ENCODE measurements around the gene OR2V1. TPM values are rescaled to one million over a fixed set of nuclear protein-coding genes. Genes with fewer than 3 reads are reported as not detected.
"Not testable (repeated sequence)": the region's sequence is repeated elsewhere in the genome, so short reads cannot be mapped to it uniquely, and the experiment has no call there.

The OR2V1 gene
- total RNA-seq, 6 experiments from 2014 or later, result not detected

GRCh38 chr5:181173027-181173419 is 42.1 kb upstream of the OR2V1 start:
- intact Hi-C loops (cut with DNase I), result no loop called here
- 21% methylated on average over 11 of the region's 11 CpGs for WGBS (ENCODE audit: insufficient coverage, low coverage, low lambda C conversion rate, missing lambda C conversion rate)
- H3K36me3 ChIP-seq, result no peaks in the 10 kb centered on the region
- no peak overlapping the region for H3K4me3 ChIP-seq
- H3K27me3 ChIP-seq, result peaks cover 0 to 23% of the 10 kb centered on the region in 2 donors
- DNase-seq, result no peak
- no peaks in the 10 kb centered on the region for H3K4me1 ChIP-seq
- no peaks in the 10 kb centered on the region for H3K9me3 ChIP-seq
- no peak overlapping the region for H3K27ac ChIP-seq
- TF ChIP-seq CTCF (IDR thresholded peaks at IDR 0.05) (no peak), POLR2A (IDR thresholded peaks at IDR 0.05) (no peak)
- ATAC-seq, result peak in 3 of 4 donors; percentile 12 to 39 (median 29)

- ATAC-seq (no peak), DNase-seq (no peak)
- 40% methylated on average over 3 of the region's 3 CpGs for WGBS (ENCODE audit: insufficient coverage, low coverage, low lambda C conversion rate, missing lambda C conversion rate)
- Histone ChIP-seq H3K4me3 (no peak overlapping the region), H3K36me3 (no peaks in the 10 kb centered on the region), H3K4me1 (no peaks in the 10 kb centered on the region), H3K27ac (no peak overlapping the region), H3K9me3 (no peaks in the 10 kb centered on the region), H3K27me3 (peaks cover 0 to 23% of the 10 kb centered on the region in 2 donors)
- intact Hi-C loops (cut with DNase I), result no loop called here
- TF ChIP-seq CTCF (IDR thresholded peaks at IDR 0.05) (no peak), POLR2A (IDR thresholded peaks at IDR 0.05) (no peak)
Observed at GRCh38 chr5:181171782-181172181, 40.8 kb upstream of the OR2V1 start.

- H3K27ac ChIP-seq, result no peak overlapping the region
- H3K36me3 ChIP-seq, result no peaks in the 10 kb centered on the region
- DNase-seq (no peak), ATAC-seq (no peak)
- no peak for TF ChIP-seq POLR2A (IDR thresholded peaks at IDR 0.05)
- TF ChIP-seq CTCF (IDR thresholded peaks at IDR 0.05), result no peak
- no peaks in the 10 kb centered on the region for H3K9me3 ChIP-seq
- 59% methylated on average over 6 of the region's 6 CpGs for WGBS (ENCODE audit: insufficient coverage, low coverage, low lambda C conversion rate, missing lambda C conversion rate)
- no peaks in the 10 kb centered on the region for H3K4me1 ChIP-seq
- H3K4me3 ChIP-seq, result no peak overlapping the region
- intact Hi-C loops (cut with DNase I), result no loop called here
- H3K27me3 ChIP-seq, result peaks cover 0 to 23% of the 10 kb centered on the region in 2 donors
Observed at GRCh38 chr5:181170996-181171395, 40.0 kb upstream of the OR2V1 start.

- H3K27me3 ChIP-seq, result peaks cover 0 to 23% of the 10 kb centered on the region in 2 donors
- TF ChIP-seq CTCF (IDR thresholded peaks at IDR 0.05) (no peak), POLR2A (IDR thresholded peaks at IDR 0.05) (no peak)
Observed at GRCh38 chr5:181170237-181170825, 39.4 kb upstream of the OR2V1 start.

GRCh38 chr5:181169459-181170236 is 38.7 kb upstream of the OR2V1 start:
- peak; percentile 26 to 52 (median 42) for ATAC-seq
- H3K4me1 ChIP-seq; intact Hi-C loops (cut with DNase I); H3K4me3 ChIP-seq; DNase-seq; H3K9me3 ChIP-seq; H3K36me3 ChIP-seq; H3K27ac ChIP-seq: not testable (repeated sequence)
- WGBS (ENCODE audit: insufficient coverage, low coverage, low lambda C conversion rate, missing lambda C conversion rate), result 5% methylated on average over 26 of the region's 50 CpGs
- peaks cover 0 to 23% of the 10 kb centered on the region in 2 donors for H3K27me3 ChIP-seq

More at GRCh38 chr5:181170237-181170825, 39.4 kb upstream of the OR2V1 start:
- intact Hi-C loops (cut with DNase I), result no loop called here
- ATAC-seq (peak in 1 of 4 donors; percentile 6), DNase-seq (no peak)
- 13% methylated on average over 21 of the region's 33 CpGs for WGBS (ENCODE audit: insufficient coverage, low coverage, low lambda C conversion rate, missing lambda C conversion rate)
- H3K4me3 ChIP-seq, result no peak overlapping the region
- H3K4me1 ChIP-seq, result no peaks in the 10 kb centered on the region
- no peaks in the 10 kb centered on the region for H3K9me3 ChIP-seq
- H3K27ac ChIP-seq, result no peak overlapping the region
- no peaks in the 10 kb centered on the region for H3K36me3 ChIP-seq
